ENCODE measurements around the gene SUN5.

Gene SUN5

GRCh38 chr20:32943490-32944052, 60.7 kb downstream of the SUN5 start:
- Histone ChIP-seq H3K36me3 (ENCODE audit: control insufficient read depth, insufficient read depth, low read length) (no peaks in the 10 kb centered on the region), H3K9me3 (ENCODE audit: control insufficient read depth, low read length) (no peaks in the 10 kb centered on the region), H3K4me1 (ENCODE audit: control insufficient read depth, insufficient read depth, low read length) (no peaks in the 10 kb centered on the region), H3K4me3 (ENCODE audit: insufficient read depth, low read depth, low read length) (no peak overlapping the region), H3K27me3 (ENCODE audit: control insufficient read depth, insufficient read depth, low read length, poor library complexity, severe bottlenecking) (peaks cover 5% of the 10 kb centered on the region), H3K27ac (ENCODE audit: insufficient read depth, low read depth, low read length, poor library complexity, severe bottlenecking) (no peak overlapping the region)
- WGBS, 2 experiments = 88 to 95% methylated on average over 6 to 7 of the region's 7 CpGs

DNA sequence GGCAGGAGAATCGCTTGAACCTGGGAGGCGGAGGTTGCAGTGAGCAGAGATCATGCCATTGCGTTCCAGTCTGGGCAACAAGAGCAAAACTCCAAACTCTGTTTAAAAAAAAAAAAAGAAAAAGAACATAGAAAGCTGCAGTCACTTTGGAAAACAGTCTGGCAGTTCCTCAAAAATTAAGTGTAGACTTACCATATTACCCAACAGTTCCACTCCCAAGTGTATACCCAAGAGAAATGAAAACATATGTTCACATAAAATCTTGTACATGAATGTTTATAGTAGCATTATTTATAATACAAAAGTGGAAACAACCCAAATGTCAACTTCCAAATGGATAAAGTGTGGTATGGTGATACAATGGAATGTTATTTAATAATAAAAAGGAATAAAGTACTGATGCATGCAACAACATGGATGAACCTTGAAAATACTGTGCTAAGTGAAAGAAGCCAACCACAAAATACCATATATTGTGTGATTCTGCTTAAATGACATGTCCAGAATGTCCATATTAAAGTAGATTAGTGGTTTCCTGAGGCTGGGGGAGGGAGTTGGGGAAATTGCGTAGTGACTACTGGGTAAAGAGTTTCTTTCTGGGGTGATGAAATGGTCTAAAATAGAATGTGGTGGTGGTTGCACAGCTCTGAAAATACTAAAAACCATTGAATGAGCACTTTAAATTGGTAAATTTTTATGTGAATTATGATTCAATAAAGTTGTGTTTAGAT, 62.9 kb downstream of the SUN5 start:
- Histone ChIP-seq H3K36me3 (ENCODE audit: control insufficient read depth, insufficient read depth, low read length) (no peaks in the 10 kb centered on the region), H3K27me3 (ENCODE audit: control insufficient read depth, insufficient read depth, low read length, poor library complexity, severe bottlenecking) (no peaks in the 10 kb centered on the region), H3K4me3 (ENCODE audit: insufficient read depth, low read depth, low read length) (no peak overlapping the region), H3K27ac (ENCODE audit: insufficient read depth, low read depth, low read length, poor library complexity, severe bottlenecking) (no peak overlapping the region), H3K4me1 (ENCODE audit: control insufficient read depth, insufficient read depth, low read length) (no peaks in the 10 kb centered on the region), H3K9me3 (ENCODE audit: control insufficient read depth, low read length) (no peaks in the 10 kb centered on the region)
- 78 to 85% methylated on average over 4 of the region's 4 CpGs for WGBS, 2 experiments

GRCh38 chr20:32934580-32934979, 69.7 kb downstream of the SUN5 start:
- no peaks in the 10 kb centered on the region for H3K9me3 ChIP-seq (ENCODE audit: control insufficient read depth, low read length)
- no peaks in the 10 kb centered on the region for H3K36me3 ChIP-seq (ENCODE audit: control insufficient read depth, insufficient read depth, low read length)
- H3K27me3 ChIP-seq (ENCODE audit: control insufficient read depth, insufficient read depth, low read length, poor library complexity, severe bottlenecking) = no peaks in the 10 kb centered on the region
- 75 to 85% methylated on average over 4 of the region's 4 CpGs for WGBS, 2 experiments
- H3K27ac ChIP-seq (ENCODE audit: insufficient read depth, low read depth, low read length, poor library complexity, severe bottlenecking) = no peak overlapping the region
- no peaks in the 10 kb centered on the region for H3K4me1 ChIP-seq (ENCODE audit: control insufficient read depth, insufficient read depth, low read length)
- H3K4me3 ChIP-seq (ENCODE audit: insufficient read depth, low read depth, low read length) = no peak overlapping the region

All from ectodermal cell (in vitro differentiated cells).